ENCODE results near the gene TMEM108.

Gene TMEM108

GRCh38 chr3:133394561-133395311 lies 356.5 kb downstream of the TMEM108 start:
- DNase-seq, result no peak

- no peak for DNase-seq
These were observed 358.7 kb downstream of the TMEM108 start for GRCh38 chr3:133396906-133397305.

- DNase-seq, result no peak
These were observed 361.9 kb downstream of the TMEM108 start, which contains the start of gene BFSP2 for GRCh38 chr3:133400006-133400515. TSS of gene BFSP2 (plus strand) at chr3:133400056. CDS start at chr3:133400084, 28 bp downstream.

- DNase-seq, result no peak
These were observed 363.4 kb downstream of the TMEM108 start for GRCh38 chr3:133401374-133402135.

- no peak for DNase-seq
These were observed 366.7 kb downstream of the TMEM108 start for GRCh38 chr3:133404920-133405319.

- DNase-seq, result no peak
These were observed 370.2 kb downstream of the TMEM108 start for GRCh38 chr3:133408366-133408765.

GRCh38 chr3:133408961-133409360 lies 370.8 kb downstream of the TMEM108 start:
- DNase-seq, result no peak

GRCh38 chr3:133410191-133410892 lies 372.2 kb downstream of the TMEM108 start:
- DNase-seq, result no peak

- no peak for DNase-seq
These were observed 374.3 kb downstream of the TMEM108 start for GRCh38 chr3:133412183-133413132.

GRCh38 chr3:133413161-133414020 lies 375.2 kb downstream of the TMEM108 start:
- no peak for DNase-seq

GRCh38 chr3:133414021-133414392 lies 375.8 kb downstream of the TMEM108 start:
- no peak for DNase-seq

- no peak for DNase-seq
These were observed 380.2 kb downstream of the TMEM108 start for GRCh38 chr3:133418361-133418760.

GRCh38 chr3:133419151-133419909 lies 381.1 kb downstream of the TMEM108 start:
- no peak for DNase-seq

- no peak for DNase-seq
These were observed 387.0 kb downstream of the TMEM108 start for GRCh38 chr3:133424937-133425869.

- DNase-seq, result no peak
These were observed 387.7 kb downstream of the TMEM108 start for GRCh38 chr3:133425898-133426297.

- no peak for DNase-seq
These were observed 388.5 kb downstream of the TMEM108 start for GRCh38 chr3:133426721-133427120.

- no peak for DNase-seq
These were observed 390.4 kb downstream of the TMEM108 start for GRCh38 chr3:133428552-133428951.

GRCh38 chr3:133429063-133429462 lies 390.9 kb downstream of the TMEM108 start:
- no peak for DNase-seq

- DNase-seq, result no peak
These were observed 401.4 kb downstream of the TMEM108 start for GRCh38 chr3:133439563-133439962.
